Skin epidermis (tissue), 12 donors: ENCODE results near the gene C11orf86.

Source experiments
- H3K27ac ChIP-seq, 21 experiments: fragments of 200-600 bp; sonication (generic) in 11 of 21; one replicate each; pipeline ENCODE4 v1.5.0; 2020; ENCODE audit warnings: mild to moderate bottlenecking in 3 of 21, inconsistent platforms in 2 of 21, moderate library complexity in 2 of 21
- H3K4me3 ChIP-seq, 7 experiments: fragments of 200-600 bp; sonication (generic) in 2 of 7; one replicate each; pipeline ENCODE4 v1.5.0; 2020; ENCODE audit warnings: inconsistent platforms in 2 of 7, mild to moderate bottlenecking in 2 of 7, moderate library complexity in 1 of 7

The C11orf86 gene

DNA sequence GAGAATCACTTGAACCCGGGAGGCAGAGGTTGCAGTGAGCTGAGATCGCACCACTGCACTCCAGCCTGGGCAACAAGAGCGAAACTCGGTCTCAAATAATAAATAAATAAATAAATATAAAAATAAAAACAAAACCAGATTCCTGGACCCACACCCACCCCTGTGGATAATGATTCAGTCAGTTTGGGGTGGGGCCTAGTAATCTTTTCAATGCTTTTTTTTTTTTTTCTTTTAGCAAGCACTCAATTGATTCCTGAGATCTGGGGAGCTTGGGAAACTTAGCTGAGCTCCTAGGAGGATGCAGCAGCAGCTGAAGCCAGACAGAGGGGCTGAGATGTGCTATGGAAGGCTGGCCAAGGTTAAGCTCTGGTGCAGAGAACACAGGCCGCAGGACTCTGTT lies 12.3 kb upstream of the C11orf86 start:
- H3K27ac ChIP-seq, result no peak overlapping the region
- no peak overlapping the region for H3K4me3 ChIP-seq

DNA sequence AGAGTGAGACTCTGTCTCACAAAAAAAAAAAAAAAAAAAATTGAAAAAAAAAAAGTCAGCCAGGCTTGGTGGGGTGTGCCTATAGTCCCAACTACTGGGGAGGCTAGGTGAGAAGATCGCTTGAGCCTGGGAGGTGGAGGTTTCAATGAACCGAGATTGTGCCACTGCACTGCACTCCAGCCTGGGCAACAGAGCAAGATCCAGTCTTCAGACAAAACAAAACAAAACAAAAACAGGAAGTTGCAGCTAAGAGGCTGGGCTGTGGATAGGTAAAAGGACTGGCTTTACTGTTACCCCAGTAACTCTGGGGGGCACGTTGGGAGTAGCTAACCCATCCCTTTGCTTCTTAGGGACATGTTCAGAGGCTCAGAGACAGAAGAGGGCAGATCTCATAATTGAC lies 10.6 kb upstream of the C11orf86 start:
- Histone ChIP-seq H3K27ac (no peak overlapping the region), H3K4me3 (no peak overlapping the region)

DNA sequence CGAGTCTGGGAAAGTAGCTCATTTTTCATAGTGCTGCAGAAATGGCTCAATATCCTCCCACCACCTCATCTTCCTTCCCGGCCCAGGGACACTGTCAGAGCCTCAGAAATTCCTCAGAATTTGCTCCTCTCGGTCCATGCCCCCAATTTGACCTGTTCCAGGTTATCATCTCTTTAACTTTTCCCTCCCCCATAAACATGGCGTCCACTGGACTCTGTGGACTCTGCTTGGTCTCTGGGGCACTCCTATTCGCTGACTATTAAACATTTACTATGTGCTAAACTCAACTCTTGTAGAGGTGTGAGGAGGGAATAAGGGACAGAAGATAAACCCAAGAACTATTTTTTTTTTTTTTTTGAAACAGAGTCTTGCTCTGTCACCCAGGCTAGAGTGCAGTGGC lies 8.8 kb upstream of the C11orf86 start:
- no peak overlapping the region for H3K4me3 ChIP-seq
- no peak overlapping the region for H3K27ac ChIP-seq

DNA sequence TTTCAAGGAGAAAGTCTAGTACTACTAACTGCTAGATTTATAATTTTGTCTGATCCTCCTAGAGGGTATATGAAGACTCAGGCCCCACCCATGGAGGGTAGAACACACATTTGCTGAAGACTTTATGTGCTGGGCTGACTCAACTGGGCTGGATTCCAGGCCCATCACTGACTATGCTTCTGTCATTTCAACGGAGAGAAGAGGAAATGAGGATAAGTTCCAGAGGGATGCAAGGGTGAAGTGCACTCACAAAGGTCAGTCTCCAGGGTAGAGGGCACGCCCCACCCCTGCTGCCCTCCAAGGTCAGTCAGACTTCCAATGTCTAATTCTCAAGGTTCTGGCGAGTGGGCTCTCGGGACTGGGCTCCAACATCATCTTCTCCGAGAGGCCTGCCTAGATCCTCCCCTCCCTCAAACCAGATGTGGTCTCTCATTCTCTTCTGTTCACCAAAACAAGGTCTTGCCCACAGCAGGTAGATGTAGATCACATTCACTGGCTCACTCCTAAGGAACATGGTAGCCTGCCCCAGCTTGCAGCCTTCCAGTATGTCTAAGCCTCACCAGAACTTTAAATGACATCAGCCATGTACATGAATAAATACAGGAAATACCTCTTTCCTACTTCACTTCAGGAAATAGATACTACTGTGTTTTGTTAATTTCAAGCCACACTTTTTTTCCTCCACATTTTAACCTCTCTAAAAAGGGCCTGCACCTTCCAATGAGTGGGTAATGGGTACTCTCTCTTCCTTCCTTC lies 7.3 kb upstream of the C11orf86 start:
- H3K27ac ChIP-seq, result peak overlapping the region in 10 of 21 experiments; percentile 3 to 73 (median 20)
- H3K4me3 ChIP-seq, result no peak overlapping the region

DNA sequence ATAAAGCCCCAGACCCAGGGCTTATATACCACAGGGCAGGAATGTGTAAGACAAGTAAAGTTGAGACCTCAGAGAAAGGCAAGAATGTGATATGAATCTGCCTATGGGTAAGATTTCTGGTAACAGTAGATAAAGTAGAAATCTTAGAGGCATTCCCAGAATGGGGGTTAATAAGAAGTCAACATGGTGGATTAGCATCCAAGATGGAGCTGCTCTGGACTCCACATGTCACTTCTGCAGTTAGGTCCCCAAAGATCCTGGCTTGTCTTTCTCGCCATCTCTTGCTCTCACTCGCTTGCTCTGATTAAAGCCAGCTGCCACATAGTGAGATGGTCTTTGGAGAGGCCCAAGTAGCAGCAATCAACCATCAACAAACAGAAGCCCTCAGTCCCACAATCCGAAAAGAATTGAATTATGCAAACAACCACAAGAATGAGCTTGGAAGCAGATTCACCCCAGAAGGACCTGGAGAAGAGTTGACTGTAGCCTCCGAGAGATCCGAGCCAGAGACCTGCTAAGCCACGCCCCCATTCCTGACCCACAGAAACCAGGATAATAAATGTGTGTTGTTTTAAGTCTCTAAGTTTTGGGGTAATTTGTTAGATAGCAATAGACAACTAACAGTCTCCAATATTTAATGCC lies 5.4 kb upstream of the C11orf86 start:
- Histone ChIP-seq H3K4me3 (no peak overlapping the region), H3K27ac (peak overlapping the region in 17 of 21 experiments; percentile 14 to 90 (median 78))

DNA sequence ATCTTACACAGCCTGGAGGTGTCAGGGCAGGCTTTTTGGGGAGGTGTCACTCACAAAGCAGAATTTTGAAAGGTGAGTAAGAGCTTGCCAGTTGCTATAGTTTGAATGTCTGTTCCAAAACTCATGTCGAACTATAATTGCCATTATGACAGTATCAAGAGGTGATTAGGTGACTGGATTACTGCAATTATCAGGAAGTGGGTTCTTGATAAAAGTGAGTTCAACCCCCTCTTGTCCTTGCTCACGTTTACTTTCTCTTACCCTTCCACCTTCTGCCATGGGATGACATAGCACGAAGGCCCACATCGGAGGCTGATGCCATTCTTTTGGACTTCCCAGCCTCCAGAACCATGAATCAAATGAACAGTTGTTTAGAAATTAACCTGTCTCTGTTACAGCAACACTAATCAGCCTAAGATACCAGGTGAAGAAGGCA lies 4.7 kb upstream of the C11orf86 start:
- Histone ChIP-seq H3K4me3 (no peak overlapping the region), H3K27ac (peak overlapping the region in 18 of 21 experiments; percentile 14 to 90 (median 77))

DNA sequence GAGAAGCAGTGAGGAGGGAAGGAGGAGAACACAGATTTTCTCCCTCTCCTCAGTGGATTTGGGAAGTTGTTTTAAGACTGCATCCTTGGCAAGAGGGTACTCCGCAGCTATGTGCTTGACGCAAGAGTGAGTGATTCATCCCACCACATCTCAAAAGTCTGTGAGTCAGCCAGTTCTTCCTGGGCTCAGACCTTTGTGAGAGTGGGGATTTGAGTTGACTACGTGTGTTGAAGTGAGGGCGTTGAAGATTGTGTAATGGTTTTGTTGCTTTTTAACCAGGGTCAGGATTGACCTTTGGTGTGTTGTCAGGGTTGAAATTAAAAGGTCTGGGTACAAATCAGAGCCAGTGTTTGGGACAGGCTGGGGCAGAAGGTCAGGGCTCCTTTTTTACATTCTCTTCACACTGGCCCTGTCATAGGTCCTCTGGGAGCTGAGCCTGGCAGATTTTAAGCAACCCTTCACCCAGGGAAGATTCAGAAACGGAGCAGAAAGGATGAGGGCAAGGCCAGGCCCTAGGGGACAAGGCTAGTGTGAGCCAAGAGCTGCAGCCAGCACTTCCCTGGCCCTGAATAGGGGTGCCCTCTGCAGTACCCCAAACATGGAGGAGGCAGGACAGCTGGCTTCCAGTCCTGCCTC lies 4.2 kb upstream of the C11orf86 start:
- Histone ChIP-seq H3K4me3 (no peak overlapping the region), H3K27ac (peak overlapping the region in 20 of 21 experiments; percentile 23 to 90 (median 78))

DNA sequence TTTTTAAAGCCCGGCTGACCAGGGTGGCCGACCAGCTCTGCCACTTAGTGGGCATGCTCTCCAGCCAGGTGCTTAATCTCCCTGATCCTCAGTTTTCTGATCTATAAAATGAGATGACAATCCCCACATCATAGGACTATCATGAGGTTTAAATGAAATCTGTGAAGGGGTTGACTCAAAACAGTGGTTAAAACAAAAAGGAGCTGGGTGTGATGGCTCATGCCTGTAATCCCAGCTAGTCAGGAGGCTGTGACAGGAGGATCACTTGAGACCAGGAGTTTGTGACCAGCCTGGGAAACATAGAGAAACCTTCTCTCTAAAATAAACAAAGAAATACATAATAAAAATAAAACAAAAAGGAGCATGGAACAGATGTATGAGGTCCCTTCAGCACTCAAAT lies 3.6 kb upstream of the C11orf86 start:
- H3K27ac ChIP-seq, result peak overlapping the region in 20 of 21 experiments; percentile 23 to 90 (median 78)

DNA sequence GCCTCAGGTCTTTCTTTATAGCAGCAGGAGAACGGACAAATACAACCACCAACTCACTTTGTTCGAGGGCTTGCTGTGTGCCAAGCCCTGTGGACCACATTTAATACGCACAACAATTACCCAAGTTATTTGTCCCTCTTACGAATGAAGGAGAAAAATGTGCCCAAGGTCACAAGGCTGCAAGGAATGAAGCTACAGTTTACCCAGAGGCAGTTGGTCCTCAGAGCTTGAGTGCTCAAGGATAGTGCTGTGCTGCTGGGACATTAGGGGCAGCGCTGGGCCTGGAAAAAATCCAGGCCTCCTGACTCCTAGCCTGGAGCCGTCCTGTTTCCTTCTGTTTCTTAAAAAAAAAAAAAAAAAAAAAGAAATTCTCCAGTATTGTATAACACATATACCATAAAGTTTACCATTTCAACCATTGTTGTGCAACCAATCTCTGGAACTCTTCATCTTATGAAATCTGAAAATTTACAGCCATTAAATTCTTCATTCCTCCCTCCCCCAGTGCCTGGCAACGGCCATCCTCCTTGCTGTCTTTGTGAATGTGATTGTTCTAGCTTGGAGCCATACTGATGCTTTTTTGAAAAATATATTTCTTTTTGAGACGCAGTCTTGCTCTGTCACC lies 1.0 kb upstream of the C11orf86 start:
- no peak overlapping the region for H3K27ac ChIP-seq
- no peak overlapping the region for H3K4me3 ChIP-seq

More for the DNA sequence above, 3.6 kb upstream of the C11orf86 start:
- H3K4me3 ChIP-seq, result no peak overlapping the region

DNA sequence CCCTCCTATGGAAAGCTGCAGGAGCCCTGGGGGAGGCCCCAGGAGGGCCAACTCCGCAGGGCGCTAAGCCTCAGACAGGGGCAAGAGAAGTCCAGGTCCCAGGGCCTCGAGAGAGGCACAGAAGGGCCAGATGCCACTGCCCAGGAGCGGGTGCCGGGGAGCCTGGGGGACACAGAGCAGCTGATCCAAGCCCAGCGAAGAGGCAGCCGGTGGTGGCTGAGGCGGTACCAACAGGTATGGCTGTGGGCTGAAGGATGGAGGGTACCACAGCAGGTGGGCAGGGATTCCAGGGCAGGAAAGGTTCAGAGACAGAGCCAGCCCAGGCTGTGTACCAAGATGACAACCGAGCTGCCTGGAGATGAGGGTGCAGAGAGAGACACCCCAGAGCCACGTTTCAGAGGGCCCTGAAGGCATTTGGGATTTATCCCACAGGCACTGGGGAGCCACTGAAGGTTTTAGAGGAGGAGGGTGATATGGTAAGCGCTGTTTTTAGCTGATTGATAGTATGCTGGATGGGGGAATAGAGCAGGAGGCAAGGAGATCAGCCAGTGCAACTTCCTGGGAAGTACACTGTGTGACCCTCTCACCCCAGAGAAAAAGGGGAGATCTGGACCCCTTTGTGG lies 412 bp downstream of the C11orf86 start:
- no peak overlapping the region for H3K27ac ChIP-seq
- no peak overlapping the region for H3K4me3 ChIP-seq

DNA sequence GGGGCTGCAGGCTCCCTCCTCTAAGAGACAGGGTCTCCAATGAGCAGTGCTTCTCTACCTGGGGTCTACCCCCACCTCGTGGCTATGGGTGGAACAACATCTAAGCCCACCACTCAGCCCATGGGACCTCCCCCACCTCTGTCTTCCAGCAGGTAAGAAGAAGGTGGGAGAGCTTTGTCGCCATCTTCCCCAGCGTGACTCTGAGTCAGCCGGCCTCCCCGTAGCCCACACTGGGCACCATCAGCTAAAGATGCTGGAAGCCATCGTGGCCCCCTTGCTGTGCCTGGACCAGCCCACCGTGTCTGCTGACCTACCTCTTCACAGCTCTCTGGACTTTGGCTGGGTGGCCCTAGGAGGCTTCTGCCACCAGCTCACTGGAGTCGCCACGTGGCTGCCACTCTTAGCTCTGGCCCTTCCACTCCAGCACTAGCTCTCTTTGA lies 944 bp downstream of the C11orf86 start:
- Histone ChIP-seq H3K4me3 (no peak overlapping the region), H3K27ac (no peak overlapping the region)

DNA sequence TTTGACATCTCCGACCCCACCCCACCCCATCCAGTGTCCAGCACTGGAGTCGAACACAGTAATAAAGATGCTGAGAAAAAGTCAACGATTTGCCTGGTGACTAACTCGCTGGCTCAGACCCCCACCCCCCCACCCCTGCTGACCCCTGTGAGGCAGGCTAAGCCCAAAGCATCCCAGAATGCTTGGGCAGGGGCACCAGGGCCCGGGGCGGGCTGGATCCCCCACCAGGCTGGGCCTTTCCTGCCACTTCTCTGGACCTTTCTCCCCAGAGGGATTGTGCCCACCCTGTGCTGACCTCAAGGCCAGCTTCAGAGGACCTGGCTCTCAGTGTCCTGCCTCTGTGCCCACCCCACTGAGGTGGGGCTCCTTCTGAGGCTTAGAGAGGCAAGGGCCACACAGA lies 1.8 kb downstream of the C11orf86 start:
- H3K27ac ChIP-seq, result no peak overlapping the region
- no peak overlapping the region for H3K4me3 ChIP-seq

DNA sequence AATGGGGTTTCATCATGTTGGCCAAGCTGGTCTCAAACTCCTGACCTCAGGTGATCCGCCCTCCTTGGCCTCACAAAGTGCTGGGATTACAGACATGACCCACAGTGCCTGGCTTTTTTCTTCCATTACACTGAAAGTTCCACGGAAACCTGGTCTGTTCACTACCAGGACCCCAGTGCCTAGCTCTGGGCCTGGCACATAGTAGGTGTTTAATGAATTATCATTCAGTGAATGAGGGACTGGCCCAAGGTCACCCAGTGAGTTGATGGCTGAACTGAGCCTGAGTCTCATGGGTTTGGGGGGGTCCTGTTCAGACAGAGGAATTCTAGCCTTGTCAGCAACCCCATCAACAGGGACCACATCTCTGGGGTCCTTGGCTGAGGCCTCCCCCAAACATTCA lies 3.1 kb downstream of the C11orf86 start:
- Histone ChIP-seq H3K4me3 (no peak overlapping the region), H3K27ac (no peak overlapping the region)

DNA sequence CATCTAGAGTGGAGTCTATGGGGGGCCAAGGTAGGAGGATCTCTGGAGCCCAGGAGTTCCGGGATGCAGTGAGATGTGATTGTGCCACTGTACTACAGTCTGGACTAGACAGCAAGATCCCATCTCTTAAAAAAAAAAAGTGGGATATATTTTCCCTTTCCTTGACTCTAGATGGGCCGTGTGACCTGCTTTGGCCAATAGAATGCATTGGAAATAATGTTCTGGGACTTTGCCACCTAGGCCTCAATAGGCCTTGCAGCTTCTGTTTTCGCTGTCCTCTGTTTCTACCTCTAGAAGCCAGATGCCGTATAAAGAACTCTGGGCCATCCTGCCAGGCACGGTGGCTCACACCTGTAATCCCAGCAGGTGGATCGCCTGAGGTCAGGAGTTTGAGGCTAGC lies 3.6 kb downstream of the C11orf86 start:
- H3K4me3 ChIP-seq, result no peak overlapping the region
- H3K27ac ChIP-seq, result no peak overlapping the region

DNA sequence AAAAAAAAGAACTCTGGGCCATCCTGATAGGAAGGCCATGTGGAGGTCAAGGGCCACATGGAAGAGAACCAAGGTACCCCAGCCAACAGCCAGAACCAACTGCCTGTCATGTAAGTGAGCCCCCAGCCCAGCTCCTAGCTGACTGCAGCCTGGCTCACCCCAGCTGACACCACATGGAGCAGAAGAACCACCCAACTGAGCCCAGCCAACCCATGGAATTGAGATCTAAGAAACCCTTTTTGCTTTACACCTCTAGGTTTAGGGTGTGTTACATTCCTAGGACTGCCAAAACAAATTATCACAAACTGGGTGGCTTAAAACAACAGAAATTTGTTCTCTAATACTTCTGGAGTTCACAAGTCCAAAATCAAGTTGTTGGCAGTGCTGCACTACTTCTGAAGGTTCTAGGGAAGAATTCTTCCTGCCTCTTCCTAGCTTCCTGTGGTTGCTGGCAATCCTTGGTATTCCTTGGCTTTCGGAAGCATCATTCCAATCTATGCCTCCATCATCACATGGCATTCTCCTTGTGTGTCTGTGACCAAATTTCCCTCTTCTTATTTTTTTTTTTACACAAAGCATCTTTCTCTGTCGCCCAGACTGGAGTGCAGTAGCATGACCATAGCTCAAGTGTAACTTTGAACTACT lies 4.4 kb downstream of the C11orf86 start:
- no peak overlapping the region for H3K4me3 ChIP-seq

DNA sequence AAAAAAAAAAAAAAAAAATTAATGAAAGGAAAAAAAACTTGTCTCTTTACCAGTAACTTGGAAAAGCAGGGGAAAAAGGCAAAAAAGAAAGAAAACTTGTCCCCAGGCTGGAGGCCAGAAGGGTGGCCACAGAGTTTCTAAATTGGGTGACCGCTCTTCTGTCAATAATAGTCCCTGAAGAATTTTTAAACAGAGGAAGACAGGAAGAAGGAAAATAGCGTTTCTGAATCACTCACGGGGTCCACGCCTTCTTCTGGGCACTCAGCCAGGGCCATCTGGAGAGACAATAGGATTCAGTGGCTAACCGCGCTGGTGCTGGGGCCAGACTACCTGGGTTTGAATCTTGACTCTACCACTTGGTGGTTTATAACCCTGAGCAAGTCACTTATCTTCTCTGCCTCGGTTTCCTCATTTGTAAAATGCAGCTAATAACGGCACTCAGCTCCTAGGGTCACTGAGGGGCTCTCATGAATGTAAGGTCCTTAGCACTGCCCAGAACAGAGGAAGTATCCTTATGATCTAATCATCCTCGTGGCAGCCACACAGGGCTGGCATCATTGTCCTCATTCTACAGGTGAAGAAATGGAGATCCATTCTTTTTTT lies 7.0 kb downstream of the C11orf86 start:
- Histone ChIP-seq H3K27ac (no peak overlapping the region), H3K4me3 (no peak overlapping the region)

More for the DNA sequence above, 4.4 kb downstream of the C11orf86 start:
- H3K27ac ChIP-seq, result no peak overlapping the region

DNA sequence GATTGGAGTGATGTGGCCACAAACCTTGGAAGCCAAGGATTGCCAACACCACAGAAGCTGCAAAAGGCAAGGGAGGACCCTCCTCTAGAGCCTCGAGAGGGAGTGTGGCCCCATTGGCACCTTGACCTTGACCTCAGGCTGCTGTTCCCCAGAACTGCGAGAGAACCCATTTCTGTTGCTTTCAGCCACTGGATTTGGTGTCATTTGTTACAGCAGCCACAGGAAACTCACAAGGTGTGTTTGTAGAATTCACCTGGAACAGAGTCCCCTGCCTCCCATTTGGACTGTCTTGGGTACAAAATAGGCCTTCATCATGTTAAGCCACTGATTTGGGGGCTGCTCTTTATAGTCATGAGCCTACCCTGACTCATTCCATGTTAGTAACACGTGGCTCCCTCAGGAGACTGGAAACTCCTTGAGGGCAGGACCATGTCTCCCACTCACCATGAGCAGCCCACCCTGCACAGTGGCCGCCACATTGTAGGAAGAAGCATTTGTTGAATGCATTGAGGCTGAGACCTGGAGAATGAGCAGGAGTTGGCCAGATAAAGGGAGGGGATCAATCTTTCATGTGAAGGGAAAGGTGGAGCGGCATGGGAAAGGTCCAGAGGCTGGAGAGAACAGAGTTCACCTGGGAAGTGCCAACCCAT lies 8.3 kb downstream of the C11orf86 start:
- Histone ChIP-seq H3K27ac (no peak overlapping the region), H3K4me3 (no peak overlapping the region)

DNA sequence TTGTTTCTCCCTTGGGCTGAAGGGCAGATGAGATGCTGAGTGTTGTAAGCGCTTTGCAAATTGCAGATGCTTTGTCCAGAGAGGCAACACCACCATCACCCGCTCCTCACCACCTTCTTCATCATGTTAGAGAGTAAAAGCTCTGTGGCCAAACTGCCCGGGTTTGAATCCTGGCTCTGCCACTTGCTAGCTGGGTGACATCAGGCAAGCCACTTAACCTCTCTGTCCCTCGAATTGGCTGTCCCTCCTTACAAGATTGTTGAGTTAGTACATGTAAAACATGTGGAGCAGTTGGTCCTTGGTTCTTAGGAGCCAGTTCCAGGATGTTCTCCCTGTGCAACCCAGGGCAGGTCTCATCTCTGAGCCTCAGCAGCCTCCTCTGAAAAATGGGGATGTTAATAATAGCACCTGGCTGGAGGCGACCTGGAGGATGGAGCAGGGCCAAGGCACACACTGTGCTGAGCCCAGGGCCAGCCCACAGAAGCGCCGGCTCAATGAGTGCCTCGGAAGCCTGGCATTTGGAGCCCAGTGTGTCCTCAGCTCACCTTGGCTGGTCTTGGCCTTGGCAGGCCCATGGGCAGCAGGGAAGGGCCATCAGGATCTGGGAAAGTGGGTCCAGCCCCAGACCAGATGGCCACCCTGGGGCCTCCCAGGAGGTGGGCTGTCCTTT lies 10.5 kb downstream of the C11orf86 start:
- peak overlapping the region in 1 of 21 experiments; percentile 42 for H3K27ac ChIP-seq
- no peak overlapping the region for H3K4me3 ChIP-seq
